GM18873 (cell line): ENCODE measurements around the gene OSTF1.

ENCODE experiments used
- ATAC-seq: cut with Tn5 transposase; IDR thresholded peaks from one replicate; pipeline ENCODE4 v1.9.1; 2021; ENCODE audit warnings: mild to moderate bottlenecking, moderate library complexity, moderate number of reproducible peaks; ENCODE audit not compliant: unreplicated experiment, low FRiP score

Gene OSTF1

DNA sequence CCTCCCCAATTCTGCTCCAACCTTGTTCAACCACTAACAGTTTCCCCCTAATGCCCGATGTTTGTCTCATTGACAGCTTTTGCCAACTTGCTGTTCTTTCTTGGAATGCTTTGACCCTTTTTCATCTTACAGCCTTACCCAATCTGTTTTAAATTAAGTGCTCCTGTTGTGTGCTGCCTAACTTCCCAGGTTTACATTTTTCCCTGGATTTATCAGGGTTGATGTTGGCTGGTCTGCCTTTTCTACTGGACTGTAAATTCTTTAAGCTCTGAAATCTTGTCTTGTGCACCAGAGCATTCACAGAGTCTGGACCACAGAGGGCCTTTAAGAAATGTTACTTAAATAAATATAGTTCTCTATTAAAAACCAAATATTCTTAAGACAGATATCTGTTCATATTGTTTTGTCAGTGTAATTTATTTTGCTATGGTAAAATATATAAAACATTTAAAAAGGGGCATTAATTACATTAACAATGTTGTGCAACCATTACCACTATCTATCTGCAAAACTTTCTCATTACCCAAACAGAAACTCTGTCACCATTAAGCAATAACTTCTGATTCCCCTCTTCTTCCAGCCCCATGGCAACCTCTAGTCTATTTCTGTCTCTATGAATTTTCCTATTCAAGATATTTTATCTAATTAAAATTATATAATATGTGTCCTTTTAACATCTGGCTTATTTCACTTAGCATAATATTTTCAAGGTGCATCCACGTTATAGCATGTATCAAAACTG is 73.0 kb downstream of the OSTF1 start:
- no peak for ATAC-seq

DNA sequence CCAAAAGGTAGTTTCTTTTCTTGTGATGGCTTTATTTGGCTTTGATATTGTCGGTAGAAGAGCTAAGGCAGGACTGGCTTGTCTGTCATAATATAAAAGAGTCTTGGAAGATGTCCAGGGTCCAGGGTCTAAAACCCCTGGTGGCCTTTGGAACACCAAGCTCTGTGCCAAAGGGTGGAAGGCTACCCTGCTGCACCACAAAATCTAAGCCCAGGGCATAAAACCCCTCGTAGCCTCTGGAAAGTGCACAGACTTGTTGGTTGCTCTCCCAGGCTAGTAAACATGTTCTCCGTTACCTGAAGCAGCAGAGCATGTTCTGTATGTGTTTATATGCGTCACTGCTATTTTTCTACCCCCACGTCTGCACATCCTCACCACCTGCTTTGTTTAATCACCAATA is 75.5 kb downstream of the OSTF1 start:
- ATAC-seq = no peak

DNA sequence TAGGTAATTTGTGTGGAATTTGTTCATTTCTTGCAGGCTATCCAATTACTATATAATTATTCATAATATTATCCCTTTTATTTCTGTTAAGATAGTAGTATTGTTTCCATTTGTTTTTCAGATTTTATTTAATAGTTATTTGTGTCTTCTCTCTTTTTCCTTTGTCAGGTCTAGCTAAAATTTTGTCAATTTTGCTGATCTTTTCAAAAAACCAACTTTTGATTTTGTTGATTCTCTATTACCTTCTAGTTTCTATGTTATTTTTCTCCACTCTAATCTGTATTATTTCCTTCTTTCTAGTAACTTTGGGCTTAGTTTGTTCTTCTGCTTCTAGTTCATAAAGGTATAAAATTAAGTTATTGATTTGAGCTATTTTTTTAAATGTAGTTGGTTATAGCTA is 76.3 kb downstream of the OSTF1 start:
- ATAC-seq = no peak

DNA sequence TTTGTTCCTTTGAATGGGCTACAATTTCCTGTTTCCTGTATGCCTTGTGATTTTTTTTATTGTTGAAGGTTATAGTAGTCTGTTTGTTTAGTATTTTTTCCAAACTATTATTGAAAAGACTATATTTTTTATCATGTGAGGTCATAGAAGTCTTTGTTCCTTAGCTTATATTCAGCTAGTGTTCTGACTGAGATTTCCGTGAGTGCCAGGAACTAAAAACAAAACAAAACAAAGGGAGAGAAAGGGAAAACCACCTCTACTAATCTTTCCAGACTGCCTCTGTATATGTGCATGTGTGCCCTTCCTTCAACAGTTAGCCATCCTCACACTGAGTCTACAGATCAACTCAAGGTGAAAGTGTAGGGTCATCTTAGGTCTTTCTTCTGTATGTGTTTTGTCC is 79.0 kb downstream of the OSTF1 start:
- ATAC-seq = no peak

DNA sequence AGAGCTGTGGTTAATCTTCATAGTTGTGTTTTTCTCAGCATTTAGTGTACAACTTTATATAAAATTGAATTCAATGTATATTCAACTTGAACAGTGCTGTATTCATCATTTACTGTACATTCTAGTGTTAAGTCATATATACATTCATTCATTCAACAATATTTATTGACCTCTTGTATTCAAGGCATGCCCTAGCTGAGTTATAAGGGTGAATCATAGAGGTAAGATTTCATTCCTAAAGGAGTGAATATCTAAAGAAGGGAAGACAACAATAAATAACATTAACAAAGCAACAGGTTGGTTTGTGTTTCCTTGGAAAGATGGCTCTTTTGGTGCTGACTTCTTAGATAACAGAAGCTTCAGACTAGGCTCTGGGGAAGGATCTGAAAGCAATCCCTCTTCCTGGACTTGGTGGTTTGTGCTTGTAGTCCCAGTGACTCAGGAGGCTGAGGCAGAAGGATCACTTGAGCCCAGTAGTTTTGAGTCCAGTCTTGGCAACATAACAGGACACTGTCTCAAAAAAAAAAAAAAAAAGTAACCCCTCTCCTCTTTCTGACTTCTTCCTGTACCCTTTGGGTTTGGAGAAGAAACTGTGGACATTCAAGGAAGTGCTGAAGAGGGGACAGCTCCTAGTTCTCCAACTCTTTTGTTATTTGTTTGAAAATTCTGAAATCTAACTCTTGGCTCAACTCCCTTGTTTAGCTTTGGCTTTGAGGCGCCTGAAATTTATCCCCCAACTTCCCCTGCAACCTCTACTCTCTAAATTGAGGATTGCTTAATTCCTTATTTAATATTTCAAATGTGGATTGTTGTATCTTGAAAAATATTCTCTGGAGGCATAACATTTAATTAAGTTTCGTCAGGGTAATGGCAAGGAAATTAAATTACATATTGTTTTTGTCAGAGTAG is 80.2 kb downstream of the OSTF1 start:
- no peak for ATAC-seq

DNA sequence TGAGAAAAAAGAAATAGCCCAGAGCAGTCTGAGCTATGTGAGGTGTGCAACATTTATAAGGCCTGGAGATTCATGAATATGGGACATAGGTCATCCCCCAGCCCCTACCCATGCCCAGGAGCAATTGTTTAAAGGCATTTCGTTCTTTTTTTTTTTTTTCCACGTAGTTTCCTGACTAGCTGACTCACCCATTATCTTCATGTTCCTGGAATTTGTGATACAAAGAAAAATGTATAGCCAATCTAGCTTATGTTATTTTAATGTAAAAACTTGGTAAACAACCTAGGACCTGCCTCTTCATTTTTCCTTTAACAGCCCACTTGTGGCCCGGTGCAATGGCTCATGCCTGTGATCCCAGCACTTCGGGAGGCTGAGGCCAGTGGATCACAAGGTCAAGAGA is 81.3 kb downstream of the OSTF1 start:
- ATAC-seq = no peak

DNA sequence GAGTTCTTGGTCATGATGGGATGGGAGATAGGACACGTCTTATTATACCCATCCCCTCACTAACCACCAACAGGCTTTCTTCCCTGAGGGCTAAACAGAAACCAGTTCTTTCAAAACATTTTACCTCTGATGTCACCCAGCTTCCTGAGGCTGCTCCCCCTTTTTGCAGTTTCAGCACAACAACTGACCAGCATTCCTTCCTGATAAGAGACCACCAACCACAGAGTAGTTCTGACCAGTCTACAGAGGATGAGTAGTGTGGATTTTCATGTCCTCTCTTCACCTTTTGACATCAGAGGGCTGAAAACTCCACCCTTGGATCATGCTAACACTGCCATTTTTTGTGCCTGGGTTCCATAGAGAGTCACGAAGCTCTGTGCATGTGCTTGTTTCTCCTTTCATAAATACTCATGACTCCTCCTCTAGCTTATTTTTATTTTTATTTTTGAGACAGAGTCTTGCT is 82.6 kb downstream of the OSTF1 start:
- ATAC-seq = no peak

DNA sequence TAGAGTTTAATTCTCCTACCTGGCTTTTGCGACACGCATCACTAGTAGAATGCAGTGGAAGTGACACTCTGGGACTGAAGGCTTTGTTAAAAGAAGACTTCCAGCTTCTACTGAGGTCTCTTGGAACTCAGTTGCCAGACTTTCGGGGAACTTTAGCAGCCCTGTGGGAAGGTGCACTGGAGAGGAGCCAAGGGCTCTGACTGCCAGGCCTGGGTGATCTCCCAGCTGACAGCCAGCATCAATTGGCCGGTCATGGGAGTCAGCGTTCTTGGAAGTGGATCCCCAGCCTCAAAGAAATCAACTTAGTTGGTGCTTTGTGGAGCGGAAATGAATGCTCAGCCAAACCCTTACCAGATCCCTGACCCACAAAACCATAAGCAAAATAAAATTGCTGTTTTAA is 87.1 kb downstream of the OSTF1 start:
- ATAC-seq = no peak

DNA sequence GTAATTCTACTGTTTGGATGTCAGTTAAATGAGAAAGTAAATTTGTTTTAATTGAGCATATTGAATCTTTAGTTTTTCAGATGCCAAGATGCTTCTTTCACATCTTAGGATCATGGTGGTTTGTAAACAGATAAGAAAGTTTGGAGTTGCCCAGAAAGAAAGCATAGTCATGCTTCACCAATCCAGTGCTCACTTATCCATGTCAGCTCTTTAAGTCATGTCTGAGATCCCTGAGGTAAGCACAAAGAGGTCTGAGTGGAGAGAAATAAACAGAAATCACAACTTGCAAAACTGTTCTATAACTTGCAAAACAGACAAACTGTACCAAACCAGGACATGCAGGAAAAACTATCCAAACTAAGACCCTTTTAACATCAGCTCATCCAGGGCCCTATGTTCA is 87.7 kb downstream of the OSTF1 start:
- no peak for ATAC-seq

DNA sequence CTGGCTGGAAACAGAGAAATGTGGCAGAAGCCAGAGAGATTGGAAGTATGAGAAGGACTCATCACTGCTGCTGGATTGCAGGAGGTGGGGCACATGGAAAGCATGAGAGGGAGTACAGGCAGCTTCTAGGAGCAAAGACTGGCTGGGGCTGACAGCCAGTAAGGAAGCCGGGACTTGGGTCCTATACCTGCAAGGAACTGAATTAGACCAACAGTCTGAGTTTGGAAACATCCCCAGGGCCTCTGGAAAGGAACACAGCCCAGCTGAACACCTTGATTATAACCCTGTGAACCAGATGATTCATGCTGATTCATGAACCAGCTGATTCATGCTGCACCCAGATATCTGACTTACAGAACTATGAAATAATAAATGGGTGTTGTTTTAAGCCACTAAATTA is 93.4 kb downstream of the OSTF1 start:
- ATAC-seq = no peak

DNA sequence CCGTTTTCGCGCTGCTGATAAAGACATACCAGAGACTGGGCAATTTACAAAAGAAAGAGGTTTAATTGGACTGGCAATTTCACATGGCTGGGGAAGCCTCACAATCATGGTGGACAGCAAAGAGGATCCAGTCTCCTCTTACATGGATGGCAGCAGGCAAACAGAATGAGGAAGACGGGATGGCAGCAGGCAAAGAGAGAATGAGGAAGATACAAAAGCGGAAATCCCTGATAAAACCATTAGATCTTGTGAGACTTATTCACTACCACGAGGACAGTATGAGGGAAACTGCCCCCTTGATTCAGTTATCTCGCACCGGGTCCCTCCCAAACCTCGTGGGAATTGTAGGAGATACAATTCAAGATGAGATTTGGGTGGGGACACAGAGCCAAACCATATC is 95.0 kb downstream of the OSTF1 start:
- no peak for ATAC-seq

DNA sequence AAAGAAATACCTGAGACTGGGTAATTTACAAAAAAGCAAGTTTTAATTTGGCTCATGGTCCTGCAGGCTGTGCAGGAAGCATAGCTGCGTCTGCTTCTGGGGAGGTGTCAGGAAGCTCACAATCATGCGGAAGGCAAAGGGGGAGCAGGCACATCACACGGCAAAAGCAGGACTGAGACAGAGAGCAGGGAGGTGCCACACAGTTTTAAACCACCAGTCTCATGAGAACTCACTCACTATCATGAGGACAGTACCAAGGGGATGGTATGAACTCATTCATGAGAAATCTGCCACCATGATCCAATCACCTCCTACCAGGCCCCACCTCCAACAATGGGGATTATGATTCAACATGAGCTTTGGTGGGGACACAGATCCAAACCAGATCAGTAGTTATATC is 96.2 kb downstream of the OSTF1 start:
- ATAC-seq = no peak

DNA sequence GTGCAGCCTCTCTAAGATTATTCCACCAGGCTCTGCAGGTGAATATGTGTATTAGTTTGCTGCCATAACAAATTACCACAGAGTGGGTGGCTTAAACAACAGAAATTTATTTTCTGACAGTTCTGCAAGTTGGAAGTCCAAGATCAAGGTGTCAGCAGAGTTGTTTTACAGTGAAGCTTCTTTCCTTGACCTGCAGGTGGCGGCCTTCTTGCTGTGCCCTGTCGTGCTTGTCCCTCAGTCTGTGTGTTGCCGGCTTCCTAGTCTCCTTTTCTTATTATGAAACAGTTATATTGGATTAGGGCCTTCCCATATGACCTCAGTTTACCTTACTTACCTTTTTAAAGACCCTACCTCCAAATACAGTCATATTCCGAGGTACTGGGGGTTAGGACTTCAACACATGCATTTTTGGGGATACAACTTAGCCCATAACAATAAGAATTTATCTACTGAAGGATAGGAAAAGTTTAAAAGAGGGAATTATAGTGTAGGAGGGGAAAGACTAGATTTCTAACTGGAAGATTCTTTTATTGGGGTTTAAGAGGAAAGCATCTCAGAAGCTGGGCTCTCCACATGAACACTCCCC is 97.4 kb downstream of the OSTF1 start:
- peak; percentile 74 for ATAC-seq

DNA sequence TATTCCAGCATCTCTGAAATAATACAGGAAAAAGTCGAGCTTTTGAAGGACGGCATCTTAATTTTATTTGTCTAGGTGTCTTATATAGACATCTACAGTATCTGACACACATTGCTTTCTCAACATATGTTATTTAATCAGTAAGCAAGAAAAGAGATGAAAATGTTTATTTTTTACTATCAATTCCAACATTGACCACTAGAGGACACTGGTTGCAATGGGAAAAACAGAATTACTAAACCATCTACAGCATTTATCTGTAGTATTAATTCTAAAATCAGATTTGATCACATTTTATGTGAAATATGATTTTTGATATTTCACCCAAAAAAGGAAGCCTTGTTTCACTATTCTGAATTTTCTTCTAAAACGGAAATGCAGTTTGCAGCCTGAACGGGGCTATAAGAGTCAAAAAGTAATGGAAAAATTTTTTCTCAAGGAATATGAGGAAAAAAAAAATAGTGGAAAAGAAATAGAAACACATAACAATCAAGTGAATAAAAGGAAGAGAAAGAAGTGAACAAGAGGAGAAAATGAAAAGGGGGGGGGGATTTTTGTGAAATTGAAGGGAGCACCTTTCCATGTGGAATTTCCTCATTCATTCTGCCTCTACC is 98.6 kb downstream of the OSTF1 start:
- ATAC-seq = no peak

DNA sequence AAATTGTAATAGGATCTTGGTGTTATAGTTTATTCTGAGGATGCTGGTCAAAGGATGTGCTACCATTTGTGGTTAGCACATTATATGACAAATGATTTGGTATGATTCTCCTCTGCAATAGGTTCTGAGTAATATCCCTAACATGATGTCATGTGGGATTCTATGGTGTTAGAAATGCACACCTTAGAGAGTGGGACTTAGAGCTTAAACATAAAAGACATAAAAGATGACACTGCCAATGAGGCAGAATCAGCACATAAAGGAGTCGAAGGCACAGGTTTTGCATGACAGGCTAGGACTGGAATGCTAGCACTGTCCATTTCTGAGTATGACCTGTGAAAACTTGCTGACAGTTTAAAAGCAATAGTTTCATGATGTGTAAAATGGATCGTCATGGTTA is 100.4 kb downstream of the OSTF1 start:
- no peak for ATAC-seq

DNA sequence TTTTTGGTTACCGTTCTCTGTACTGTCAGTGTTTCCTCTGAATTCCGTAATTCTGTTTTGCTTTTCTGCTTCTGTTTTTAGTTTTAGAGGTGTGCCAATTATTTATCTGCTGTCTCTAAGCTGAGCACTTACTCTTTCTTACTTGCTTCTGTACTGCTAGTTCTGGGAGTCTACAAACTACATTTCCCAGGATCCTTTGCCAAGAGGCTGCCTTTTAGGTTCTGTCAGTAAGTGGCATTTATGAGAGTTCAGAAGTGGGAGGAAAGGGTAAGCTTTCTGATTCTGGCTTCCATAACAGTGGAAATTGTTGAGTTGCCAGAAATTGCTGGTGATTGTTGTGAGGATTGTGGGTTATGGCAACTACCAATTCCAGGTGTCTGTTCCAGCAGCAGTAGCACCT is 102.4 kb downstream of the OSTF1 start:
- ATAC-seq = no peak
